ENCODE measurements around the gene CDKN2C. TPM values are rescaled to one million over a fixed set of nuclear protein-coding genes. Genes with fewer than 3 reads are reported as not detected.

The CDKN2C gene
- total RNA-seq, 4 donors from 2014 or later, result 37.1 to 75.2 (median 51.2) TPM

GRCh38 chr1:50978852-50979781 lies 9.1 kb downstream of the CDKN2C start:
- TF ChIP-seq CTCF (IDR thresholded peaks at IDR 0.05; ENCODE audit: low read depth), result no peak

DNA sequence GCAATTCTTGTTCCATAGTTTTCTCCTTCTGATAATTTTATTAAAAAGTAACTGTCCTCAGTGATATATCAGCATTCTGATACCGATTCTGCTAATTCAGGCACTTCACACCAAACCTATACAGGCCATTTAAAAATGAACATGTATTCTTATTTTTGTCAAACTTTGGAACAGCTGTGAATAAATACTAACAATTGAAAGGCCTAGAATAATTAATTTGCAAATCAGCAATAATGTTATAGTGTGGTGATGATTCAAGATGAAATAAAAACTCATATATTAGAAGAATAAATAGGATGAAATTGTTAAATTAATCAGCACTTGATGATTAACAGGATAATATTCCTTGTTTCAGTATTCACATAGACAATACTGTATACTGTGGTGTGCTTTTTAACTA lies 9.9 kb downstream of the CDKN2C start:
- no peak for TF ChIP-seq CTCF (IDR thresholded peaks at IDR 0.05; ENCODE audit: low read depth)

GRCh38 chr1:50980505-50980904 lies 10.5 kb downstream of the CDKN2C start:
- TF ChIP-seq CTCF (IDR thresholded peaks at IDR 0.05; ENCODE audit: low read depth), result no peak

- no peak for TF ChIP-seq CTCF (IDR thresholded peaks at IDR 0.05; ENCODE audit: low read depth)
These were observed 11.7 kb downstream of the CDKN2C start for GRCh38 chr1:50981741-50982140.

DNA sequence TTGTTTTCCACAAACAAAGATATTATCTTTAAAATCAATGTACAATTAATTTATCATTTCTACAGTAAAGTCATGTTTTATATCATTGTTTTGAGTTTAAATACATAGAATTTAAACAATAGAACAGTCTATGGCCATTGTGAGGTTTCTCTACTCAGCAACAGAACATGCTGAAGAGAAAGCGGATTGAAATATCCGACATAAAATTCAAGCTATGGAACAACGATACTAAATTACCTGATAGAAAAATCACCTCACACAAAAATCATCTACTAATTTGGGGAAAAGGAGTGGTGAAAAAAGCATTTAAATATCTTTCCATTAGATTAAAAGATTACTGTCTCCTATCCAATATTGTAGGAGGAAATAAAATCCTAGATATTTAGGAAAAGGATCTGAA lies 12.6 kb downstream of the CDKN2C start:
- TF ChIP-seq CTCF (IDR thresholded peaks at IDR 0.05; ENCODE audit: low read depth), result no peak

DNA sequence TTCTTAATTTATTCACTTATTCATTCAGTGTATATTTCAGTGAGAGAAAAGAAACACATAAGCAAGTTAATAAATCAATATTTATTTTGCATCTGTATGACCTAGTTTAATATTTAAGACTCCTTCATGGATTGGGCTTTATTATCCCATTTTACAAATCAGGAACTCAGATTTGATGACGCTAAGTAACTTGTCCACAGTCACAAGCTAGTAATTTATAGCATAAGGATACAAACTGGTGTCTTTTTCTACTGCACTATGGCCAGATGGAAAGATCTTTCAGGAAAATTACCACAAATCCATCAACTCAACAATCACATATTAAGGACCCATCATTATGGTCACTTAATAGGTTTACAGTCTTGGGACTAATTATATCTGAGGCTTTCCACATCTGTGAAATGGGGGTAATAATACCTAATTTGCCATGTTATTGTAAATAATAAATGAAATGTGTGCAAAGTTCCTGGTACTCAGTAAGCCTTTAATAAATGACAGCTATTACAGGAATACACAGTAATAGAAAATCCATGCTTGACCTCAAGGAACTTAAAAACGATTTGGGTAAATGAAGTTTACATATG lies 13.3 kb downstream of the CDKN2C start:
- TF ChIP-seq CTCF (IDR thresholded peaks at IDR 0.05; ENCODE audit: low read depth), result no peak

DNA sequence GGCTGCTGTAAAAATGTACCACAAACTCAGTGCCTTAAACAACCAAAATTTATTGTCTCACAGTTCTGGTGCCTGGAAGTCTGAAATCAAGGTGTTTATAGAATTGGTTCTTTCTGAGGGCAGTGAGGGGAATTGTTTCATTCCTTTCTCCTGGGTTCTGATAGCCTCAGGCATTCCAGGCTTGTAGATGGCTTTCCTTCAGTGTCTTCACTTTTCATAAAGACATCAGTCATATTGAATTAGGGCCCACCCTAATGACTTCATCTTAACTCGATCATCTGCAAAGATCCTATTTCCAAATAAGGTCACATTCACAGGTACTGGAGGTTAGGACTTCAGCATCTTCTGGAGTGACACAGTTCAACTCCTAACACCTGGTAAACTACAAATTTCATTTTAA lies 15.0 kb downstream of the CDKN2C start:
- no peak for TF ChIP-seq CTCF (IDR thresholded peaks at IDR 0.05; ENCODE audit: low read depth)

All from subcutaneous adipose tissue (tissue), 4 donors.